ENCODE measurements around the gene GPATCH2.
"Not testable (repeated sequence)": the region's sequence is repeated elsewhere in the genome, so short reads cannot be mapped to it uniquely, and the experiment has no call there.

GPATCH2 gene

GRCh38 chr1:217528271-217528670 lies 102.6 kb downstream of the GPATCH2 start:
- no peaks in the 10 kb centered on the region for H3K9me3 ChIP-seq (ENCODE audit: control insufficient read depth, low read length)
- no peak overlapping the region for H3K27ac ChIP-seq (ENCODE audit: insufficient read depth, low read length, poor library complexity, severe bottlenecking)
- H3K27me3 ChIP-seq (replicated peaks; ENCODE audit: control insufficient read depth, insufficient read depth, low read length, poor library complexity, severe bottlenecking), result no peaks in the 10 kb centered on the region
- H3K4me1 ChIP-seq (ENCODE audit: control insufficient read depth, insufficient read depth, low read length, poor library complexity, severe bottlenecking), result no peaks in the 10 kb centered on the region
- H3K36me3 ChIP-seq (ENCODE audit: control insufficient read depth, insufficient read depth, low read length), result no peaks in the 10 kb centered on the region
- H3K4me3 ChIP-seq (ENCODE audit: insufficient read depth, low read depth, low read length, poor library complexity, severe bottlenecking), result no peak overlapping the region
- DNase-seq, result no peak

GRCh38 chr1:217527151-217527550 lies 103.7 kb downstream of the GPATCH2 start:
- no peak for DNase-seq
- Histone ChIP-seq H3K27ac (ENCODE audit: insufficient read depth, low read length, poor library complexity, severe bottlenecking) (no peak overlapping the region), H3K36me3 (ENCODE audit: control insufficient read depth, insufficient read depth, low read length) (no peaks in the 10 kb centered on the region), H3K27me3 (replicated peaks; ENCODE audit: control insufficient read depth, insufficient read depth, low read length, poor library complexity, severe bottlenecking) (no peaks in the 10 kb centered on the region), H3K9me3 (ENCODE audit: control insufficient read depth, low read length) (no peaks in the 10 kb centered on the region), H3K4me3 (ENCODE audit: insufficient read depth, low read depth, low read length, poor library complexity, severe bottlenecking) (no peak overlapping the region), H3K4me1 (ENCODE audit: control insufficient read depth, insufficient read depth, low read length, poor library complexity, severe bottlenecking) (no peaks in the 10 kb centered on the region)

- Histone ChIP-seq H3K36me3 (ENCODE audit: control insufficient read depth, insufficient read depth, low read length) (no peaks in the 10 kb centered on the region), H3K27ac (ENCODE audit: insufficient read depth, low read length, poor library complexity, severe bottlenecking) (no peak overlapping the region), H3K4me3 (ENCODE audit: insufficient read depth, low read depth, low read length, poor library complexity, severe bottlenecking) (no peak overlapping the region), H3K4me1 (ENCODE audit: control insufficient read depth, insufficient read depth, low read length, poor library complexity, severe bottlenecking) (no peaks in the 10 kb centered on the region), H3K9me3 (ENCODE audit: control insufficient read depth, low read length) (no peaks in the 10 kb centered on the region), H3K27me3 (replicated peaks; ENCODE audit: control insufficient read depth, insufficient read depth, low read length, poor library complexity, severe bottlenecking) (no peaks in the 10 kb centered on the region)
- DNase-seq, result no peak
Measured at GRCh38 chr1:217526636-217527035, 104.3 kb downstream of the GPATCH2 start.

GRCh38 chr1:217525773-217526490 lies 105.0 kb downstream of the GPATCH2 start:
- Histone ChIP-seq H3K4me3 (ENCODE audit: insufficient read depth, low read depth, low read length, poor library complexity, severe bottlenecking) (no peak overlapping the region), H3K27ac (ENCODE audit: insufficient read depth, low read length, poor library complexity, severe bottlenecking) (no peak overlapping the region)

GRCh38 chr1:217524787-217525520 lies 105.9 kb downstream of the GPATCH2 start:
- H3K27me3 ChIP-seq (replicated peaks; ENCODE audit: control insufficient read depth, insufficient read depth, low read length, poor library complexity, severe bottlenecking), result no peaks in the 10 kb centered on the region
- no peaks in the 10 kb centered on the region for H3K9me3 ChIP-seq (ENCODE audit: control insufficient read depth, low read length)
- no peak for DNase-seq
- H3K4me1 ChIP-seq (ENCODE audit: control insufficient read depth, insufficient read depth, low read length, poor library complexity, severe bottlenecking), result no peaks in the 10 kb centered on the region
- no peaks in the 10 kb centered on the region for H3K36me3 ChIP-seq (ENCODE audit: control insufficient read depth, insufficient read depth, low read length)
- H3K27ac ChIP-seq (ENCODE audit: insufficient read depth, low read length, poor library complexity, severe bottlenecking), result no peak overlapping the region
- no peak overlapping the region for H3K4me3 ChIP-seq (ENCODE audit: insufficient read depth, low read depth, low read length, poor library complexity, severe bottlenecking)

More at GRCh38 chr1:217525773-217526490, 105.0 kb downstream of the GPATCH2 start:
- DNase-seq, result no peak
- Histone ChIP-seq H3K36me3 (ENCODE audit: control insufficient read depth, insufficient read depth, low read length) (no peaks in the 10 kb centered on the region), H3K27me3 (replicated peaks; ENCODE audit: control insufficient read depth, insufficient read depth, low read length, poor library complexity, severe bottlenecking) (no peaks in the 10 kb centered on the region), H3K9me3 (ENCODE audit: control insufficient read depth, low read length) (no peaks in the 10 kb centered on the region), H3K4me1 (ENCODE audit: control insufficient read depth, insufficient read depth, low read length, poor library complexity, severe bottlenecking) (no peaks in the 10 kb centered on the region)

GRCh38 chr1:217523921-217524320 lies 107.0 kb downstream of the GPATCH2 start:
- not testable (repeated sequence) for H3K4me1 ChIP-seq (ENCODE audit: control insufficient read depth, insufficient read depth, low read length, poor library complexity, severe bottlenecking); H3K27me3 ChIP-seq (replicated peaks; ENCODE audit: control insufficient read depth, insufficient read depth, low read length, poor library complexity, severe bottlenecking); DNase-seq; H3K27ac ChIP-seq (ENCODE audit: insufficient read depth, low read length, poor library complexity, severe bottlenecking); H3K9me3 ChIP-seq (ENCODE audit: control insufficient read depth, low read length); H3K36me3 ChIP-seq (ENCODE audit: control insufficient read depth, insufficient read depth, low read length); H3K4me3 ChIP-seq (ENCODE audit: insufficient read depth, low read depth, low read length, poor library complexity, severe bottlenecking)

GRCh38 chr1:217522277-217522676 lies 108.6 kb downstream of the GPATCH2 start:
- H3K4me1 ChIP-seq (ENCODE audit: control insufficient read depth, insufficient read depth, low read length, poor library complexity, severe bottlenecking), result no peaks in the 10 kb centered on the region
- H3K27me3 ChIP-seq (replicated peaks; ENCODE audit: control insufficient read depth, insufficient read depth, low read length, poor library complexity, severe bottlenecking), result no peaks in the 10 kb centered on the region
- DNase-seq, result no peak
- no peaks in the 10 kb centered on the region for H3K9me3 ChIP-seq (ENCODE audit: control insufficient read depth, low read length)
- no peak overlapping the region for H3K4me3 ChIP-seq (ENCODE audit: insufficient read depth, low read depth, low read length, poor library complexity, severe bottlenecking)
- H3K36me3 ChIP-seq (ENCODE audit: control insufficient read depth, insufficient read depth, low read length), result no peaks in the 10 kb centered on the region
- no peak overlapping the region for H3K27ac ChIP-seq (ENCODE audit: insufficient read depth, low read length, poor library complexity, severe bottlenecking)

GRCh38 chr1:217521317-217521716 lies 109.6 kb downstream of the GPATCH2 start:
- no peaks in the 10 kb centered on the region for H3K9me3 ChIP-seq (ENCODE audit: control insufficient read depth, low read length)
- no peaks in the 10 kb centered on the region for H3K4me1 ChIP-seq (ENCODE audit: control insufficient read depth, insufficient read depth, low read length, poor library complexity, severe bottlenecking)
- H3K27ac ChIP-seq (ENCODE audit: insufficient read depth, low read length, poor library complexity, severe bottlenecking), result no peak overlapping the region
- no peak overlapping the region for H3K4me3 ChIP-seq (ENCODE audit: insufficient read depth, low read depth, low read length, poor library complexity, severe bottlenecking)
- no peak for DNase-seq
- H3K36me3 ChIP-seq (ENCODE audit: control insufficient read depth, insufficient read depth, low read length), result no peaks in the 10 kb centered on the region
- H3K27me3 ChIP-seq (replicated peaks; ENCODE audit: control insufficient read depth, insufficient read depth, low read length, poor library complexity, severe bottlenecking), result no peaks in the 10 kb centered on the region

GRCh38 chr1:217506878-217507277 lies 124.0 kb downstream of the GPATCH2 start:
- H3K9me3 ChIP-seq (ENCODE audit: control insufficient read depth, low read length), result no peaks in the 10 kb centered on the region
- H3K4me1 ChIP-seq (ENCODE audit: control insufficient read depth, insufficient read depth, low read length, poor library complexity, severe bottlenecking), result no peaks in the 10 kb centered on the region
- no peak for DNase-seq
- H3K27me3 ChIP-seq (replicated peaks; ENCODE audit: control insufficient read depth, insufficient read depth, low read length, poor library complexity, severe bottlenecking), result no peaks in the 10 kb centered on the region
- no peak overlapping the region for H3K27ac ChIP-seq (ENCODE audit: insufficient read depth, low read length, poor library complexity, severe bottlenecking)
- H3K36me3 ChIP-seq (ENCODE audit: control insufficient read depth, insufficient read depth, low read length), result no peaks in the 10 kb centered on the region
- no peak overlapping the region for H3K4me3 ChIP-seq (ENCODE audit: insufficient read depth, low read depth, low read length, poor library complexity, severe bottlenecking)

GRCh38 chr1:217498209-217498608 lies 132.7 kb downstream of the GPATCH2 start:
- Histone ChIP-seq H3K4me3 (ENCODE audit: insufficient read depth, low read depth, low read length, poor library complexity, severe bottlenecking) (no peak overlapping the region), H3K36me3 (ENCODE audit: control insufficient read depth, insufficient read depth, low read length) (no peaks in the 10 kb centered on the region), H3K4me1 (ENCODE audit: control insufficient read depth, insufficient read depth, low read length, poor library complexity, severe bottlenecking) (no peaks in the 10 kb centered on the region), H3K27ac (ENCODE audit: insufficient read depth, low read length, poor library complexity, severe bottlenecking) (no peak overlapping the region), H3K9me3 (ENCODE audit: control insufficient read depth, low read length) (no peaks in the 10 kb centered on the region), H3K27me3 (replicated peaks; ENCODE audit: control insufficient read depth, insufficient read depth, low read length, poor library complexity, severe bottlenecking) (no peaks in the 10 kb centered on the region)
- no peak for DNase-seq
